ENCODE data around the gene MRPS10. TPM values are rescaled to one million over a fixed set of nuclear protein-coding genes. Genes with fewer than 3 reads are reported as not detected.

Gene MRPS10
- total and polyA plus RNA-seq, 2 experiments from 2014 or later = 65.1 to 79.8 TPM

DNA sequence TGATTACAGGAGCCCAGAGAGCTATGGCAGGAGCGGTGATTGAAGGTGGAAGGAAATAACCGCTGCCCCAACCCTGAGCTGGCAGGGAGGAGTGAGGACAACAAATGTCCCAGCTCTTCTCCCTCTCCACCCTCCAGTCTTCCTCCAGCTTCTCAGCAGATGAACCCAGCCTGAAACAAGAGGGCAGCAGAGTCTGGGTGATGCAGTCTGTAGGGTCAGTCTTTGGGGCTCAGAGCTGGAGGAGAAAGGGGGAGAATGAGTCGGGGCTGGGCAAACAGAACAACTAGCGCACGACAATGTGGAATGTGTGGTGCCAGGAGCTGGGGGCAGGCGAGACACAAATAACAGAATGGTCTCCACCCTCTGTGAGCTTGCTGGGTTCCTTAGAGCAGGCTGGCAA, 49.0 kb downstream of the MRPS10 start:
- in situ Hi-C loops (cut with MboI) = loop anchor here (5.0 kb wide), 1 partner anchor 91 kb away; no protein-coding TSS in a partner anchor
- Histone ChIP-seq H3K27ac (no peak overlapping the region), H3K9me3 (ENCODE audit: low read depth) (no peaks in the 10 kb centered on the region), H3K4me3 (no peak overlapping the region), H3K4me1 (ENCODE audit: insufficient read depth) (peaks cover 11% of the 10 kb centered on the region), H3K4me2 (ENCODE audit: unreplicated experiment) (no peak overlapping the region), H3K36me3 (ENCODE audit: low read depth) (no peaks in the 10 kb centered on the region), H3K79me2 (ENCODE audit: insufficient read depth) (no peaks in the 10 kb centered on the region), H3K9ac (no peak overlapping the region), H2AFZ (no peak overlapping the region), H3K27me3 (replicated peaks; ENCODE audit: insufficient read depth) (no peaks in the 10 kb centered on the region), H4K20me1 (ENCODE audit: insufficient read depth) (no peaks in the 10 kb centered on the region), H3K9me2 (ENCODE audit: insufficient read depth) (no peaks in the 10 kb centered on the region), H3F3A (ENCODE audit: insufficient read depth) (peaks cover 4% of the 10 kb centered on the region; the same call in 1 of the 2 replicates)
- no peak for DNase-seq
- WGBS, 2 experiments (ENCODE audit: low coverage in 1 of 2, low lambda C conversion rate in 2 of 2, missing lambda C conversion rate in 2 of 2) = 79 to 85% methylated on average over 6 of the region's 6 CpGs
- TF ChIP-seq EZH2 (IDR thresholded peaks at IDR 0.05; ENCODE audit: insufficient read depth, poor library complexity, severe bottlenecking) = no peak
- TF ChIP-seq EZH2phosphoT487 (IDR thresholded peaks at IDR 0.05; ENCODE audit: insufficient read depth, low read depth) = no peak

DNA sequence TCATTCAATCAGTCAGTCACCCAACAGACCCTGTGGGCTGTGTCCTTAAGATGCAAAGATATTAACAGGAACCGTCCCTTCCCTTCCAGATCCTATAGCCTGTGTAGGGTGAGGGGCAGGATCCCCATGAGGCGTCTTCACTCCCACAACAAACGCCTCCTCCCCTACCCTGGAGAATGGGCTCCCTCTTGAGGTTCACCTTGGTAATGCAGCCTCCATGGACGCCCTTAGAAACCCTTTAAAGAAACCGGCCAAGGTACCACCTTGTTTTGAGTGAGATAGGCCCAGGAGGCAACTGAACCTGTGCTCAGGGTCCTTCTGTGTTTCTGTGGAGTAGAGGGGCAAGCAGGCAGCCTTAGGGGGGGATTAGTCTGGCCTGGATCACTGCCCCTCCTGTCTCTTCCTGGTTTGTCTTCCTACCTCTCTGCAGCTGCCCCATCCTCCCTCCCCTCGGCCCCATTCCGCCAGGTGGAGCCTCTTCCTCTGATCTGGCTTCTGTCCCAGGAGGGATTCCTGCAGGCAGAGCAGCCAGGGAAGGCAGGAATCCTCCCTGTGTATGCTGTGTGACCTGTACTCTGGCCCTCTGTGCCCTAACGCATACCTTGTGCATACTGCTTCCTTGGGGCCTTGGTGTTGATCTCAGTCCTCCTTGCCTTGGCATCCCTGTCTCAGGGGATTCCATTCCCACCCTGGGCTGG, 51.1 kb downstream of the MRPS10 start:
- peaks cover 4% of the 10 kb centered on the region; the same call in 1 of the 2 replicates for H3F3A ChIP-seq (ENCODE audit: insufficient read depth)
- peaks cover 11% of the 10 kb centered on the region for H3K4me1 ChIP-seq (ENCODE audit: insufficient read depth)
- H3K9me2 ChIP-seq (ENCODE audit: insufficient read depth) = no peaks in the 10 kb centered on the region
- TF ChIP-seq EZH2 (IDR thresholded peaks at IDR 0.05; ENCODE audit: insufficient read depth, poor library complexity, severe bottlenecking) = no peak
- no peak for TF ChIP-seq EZH2phosphoT487 (IDR thresholded peaks at IDR 0.05; ENCODE audit: insufficient read depth, low read depth)
- H3K9me3 ChIP-seq (ENCODE audit: low read depth) = no peaks in the 10 kb centered on the region
- WGBS, 2 experiments (ENCODE audit: low coverage in 1 of 2, low lambda C conversion rate in 2 of 2, missing lambda C conversion rate in 2 of 2) = 11 to 15% methylated on average over 6 to 8 of the region's 8 CpGs
- no peak overlapping the region for H3K4me2 ChIP-seq (ENCODE audit: unreplicated experiment)
- no peaks in the 10 kb centered on the region for H3K36me3 ChIP-seq (ENCODE audit: low read depth)
- no peak overlapping the region for H3K27ac ChIP-seq
- in situ Hi-C loops (cut with MboI) = loop anchor here (5.0 kb wide), 1 partner anchor 89 kb away; no protein-coding TSS in a partner anchor
- DNase-seq = peak; percentile 48
- no peak overlapping the region for H3K4me3 ChIP-seq
- no peaks in the 10 kb centered on the region for H3K27me3 ChIP-seq (replicated peaks; ENCODE audit: insufficient read depth)
- no peaks in the 10 kb centered on the region for H3K79me2 ChIP-seq (ENCODE audit: insufficient read depth)
- no peaks in the 10 kb centered on the region for H4K20me1 ChIP-seq (ENCODE audit: insufficient read depth)
- no peak overlapping the region for H3K9ac ChIP-seq
- peak overlapping the region; percentile 36; the same call in 1 of the 2 replicates for H2AFZ ChIP-seq

DNA sequence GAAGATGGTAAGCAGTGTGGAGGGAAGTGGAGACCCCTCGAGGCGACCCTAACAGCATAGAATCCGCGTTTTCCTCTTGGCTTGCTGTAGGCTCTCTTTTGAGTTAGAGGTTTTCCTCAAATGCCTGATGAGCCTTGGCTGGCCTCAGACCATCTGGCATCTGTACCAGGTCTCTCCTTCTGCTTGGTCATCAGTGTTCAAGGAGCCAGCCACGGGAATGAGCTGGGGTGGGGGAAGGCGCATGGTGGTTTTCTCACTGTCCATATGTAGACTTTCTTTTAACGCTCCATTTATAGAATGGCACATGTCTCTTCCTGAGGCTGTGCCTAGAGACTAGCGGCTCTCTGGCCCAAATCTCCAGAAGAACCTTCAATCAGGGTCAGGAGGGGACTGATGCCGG, 52.6 kb downstream of the MRPS10 start:
- in situ Hi-C loops (cut with MboI) = loop anchor here (5.0 kb wide), 1 partner anchor 88 kb away; no protein-coding TSS in a partner anchor
- Histone ChIP-seq H3K27ac (no peak overlapping the region), H3K36me3 (ENCODE audit: low read depth) (no peaks in the 10 kb centered on the region), H3K4me1 (ENCODE audit: insufficient read depth) (peaks cover 11% of the 10 kb centered on the region), H3K79me2 (ENCODE audit: insufficient read depth) (no peaks in the 10 kb centered on the region), H2AFZ (no peak overlapping the region), H3K9me2 (ENCODE audit: insufficient read depth) (no peaks in the 10 kb centered on the region), H3K9ac (no peak overlapping the region), H3K9me3 (ENCODE audit: low read depth) (no peaks in the 10 kb centered on the region), H3K27me3 (replicated peaks; ENCODE audit: insufficient read depth) (no peaks in the 10 kb centered on the region), H4K20me1 (ENCODE audit: insufficient read depth) (no peaks in the 10 kb centered on the region), H3K4me3 (no peak overlapping the region), H3K4me2 (ENCODE audit: unreplicated experiment) (no peak overlapping the region), H3F3A (ENCODE audit: insufficient read depth) (peaks cover 4% of the 10 kb centered on the region; the same call in 1 of the 2 replicates)
- 66 to 71% methylated on average over 9 of the region's 9 CpGs for WGBS, 2 experiments (ENCODE audit: low coverage in 1 of 2, low lambda C conversion rate in 2 of 2, missing lambda C conversion rate in 2 of 2)
- DNase-seq = peak; percentile 85
- no peak for TF ChIP-seq EZH2phosphoT487 (IDR thresholded peaks at IDR 0.05; ENCODE audit: insufficient read depth, low read depth)
- no peak for TF ChIP-seq EZH2 (IDR thresholded peaks at IDR 0.05; ENCODE audit: insufficient read depth, poor library complexity, severe bottlenecking)

DNA sequence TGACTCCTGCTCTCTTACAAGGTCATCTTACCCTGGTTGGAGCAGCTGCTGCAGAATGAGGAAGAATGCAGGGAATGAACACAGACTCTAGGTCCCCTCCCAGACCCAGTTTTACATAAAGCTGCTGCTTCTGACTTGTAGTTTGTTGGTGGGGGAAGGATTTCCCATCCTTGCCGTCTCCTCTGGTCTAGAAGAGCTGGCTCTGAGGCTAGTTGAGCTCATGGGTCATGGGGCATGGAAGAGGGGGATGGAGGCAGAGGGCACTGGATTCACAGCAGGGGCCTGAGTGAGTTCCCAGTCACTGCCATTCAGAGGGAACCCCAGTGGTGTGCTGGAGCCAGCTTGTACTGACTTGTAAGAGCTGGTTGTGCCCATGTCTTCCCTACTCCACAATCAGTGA, 53.7 kb downstream of the MRPS10 start:
- H3K4me1 ChIP-seq (ENCODE audit: insufficient read depth) = peaks cover 11% of the 10 kb centered on the region
- TF ChIP-seq EZH2phosphoT487 (IDR thresholded peaks at IDR 0.05; ENCODE audit: insufficient read depth, low read depth) (no peak), EZH2 (IDR thresholded peaks at IDR 0.05; ENCODE audit: insufficient read depth, poor library complexity, severe bottlenecking) (no peak)
- in situ Hi-C loops (cut with MboI) = no loop called here
- H3K4me3 ChIP-seq = no peak overlapping the region
- H2AFZ ChIP-seq = no peak overlapping the region
- H3K9me2 ChIP-seq (ENCODE audit: insufficient read depth) = no peaks in the 10 kb centered on the region
- H3K79me2 ChIP-seq (ENCODE audit: insufficient read depth) = no peaks in the 10 kb centered on the region
- no peak overlapping the region for H3K4me2 ChIP-seq (ENCODE audit: unreplicated experiment)
- H3K36me3 ChIP-seq (ENCODE audit: low read depth) = no peaks in the 10 kb centered on the region
- no peaks in the 10 kb centered on the region for H3K9me3 ChIP-seq (ENCODE audit: low read depth)
- H3K27me3 ChIP-seq (replicated peaks; ENCODE audit: insufficient read depth) = no peaks in the 10 kb centered on the region
- no peak overlapping the region for H3K27ac ChIP-seq
- WGBS, 2 experiments (ENCODE audit: low coverage in 1 of 2, low lambda C conversion rate in 2 of 2, missing lambda C conversion rate in 2 of 2) = 10 to 18% methylated on average over 1 of the region's 1 CpG
- H3K9ac ChIP-seq = no peak overlapping the region
- DNase-seq = peak; percentile 30
- no peaks in the 10 kb centered on the region for H4K20me1 ChIP-seq (ENCODE audit: insufficient read depth)
- H3F3A ChIP-seq (ENCODE audit: insufficient read depth) = peaks cover 4% of the 10 kb centered on the region; the same call in 1 of the 2 replicates
